Kidney (tissue), 14 donors: Measurements from ENCODE around the gene METTL24. TPM values are rescaled to one million over a fixed set of nuclear protein-coding genes. Genes with fewer than 3 reads are reported as not detected.

ENCODE experiments used
- DNase-seq, 5 donors: peaks; one replicate each; pipeline ENCODE4 v3.0.0-alpha.2; 2013 to 2020
- FAIRE-seq: peaks from 2 replicates; lab custom pipeline; 2012; peaks lifted over from hg19 to GRCh38; lab: Jason Lieb, UNC
- H3K27ac ChIP-seq, 2 donors: one replicate each; pipeline ENCODE4 v1.7.0; 2013; ENCODE audit warnings: low read depth in 2 of 2, low read length in 2 of 2, inconsistent platforms in 1 of 2
- H3K27me3 ChIP-seq: one replicate; pipeline ENCODE4 v1.7.1; 2013; ENCODE audit warnings: low read length, inconsistent platforms; ENCODE audit not compliant: control insufficient read depth, insufficient read depth
- H3K36me3 ChIP-seq, 3 donors: one replicate each; pipeline versions ENCODE4 v1.7.0 to v1.7.1; 2013; ENCODE audit warnings: low read length in 3 of 3, control low read depth in 1 of 3, inconsistent platforms in 1 of 3; ENCODE audit not compliant: insufficient read depth in 3 of 3, control insufficient read depth in 2 of 3
- H3K4me1 ChIP-seq, 3 donors: one replicate each; pipeline versions ENCODE4 v1.7.0 to v1.7.1; 2013; ENCODE audit warnings: low read length in 3 of 3, inconsistent platforms in 1 of 3, low read depth in 1 of 3; ENCODE audit not compliant: control insufficient read depth in 2 of 3, insufficient read depth in 2 of 3
- H3K4me3 ChIP-seq, 3 donors: one replicate each; pipeline versions ENCODE4 v1.7.0 to v1.8.1; 2013; ENCODE audit warnings: low read length in 3 of 3, control low read depth in 1 of 3, inconsistent platforms in 1 of 3
- H3K9ac ChIP-seq, 3 donors: one replicate each; pipeline versions ENCODE4 v1.7.0 to v1.7.1; 2013; ENCODE audit warnings: low read length in 3 of 3, control low read depth in 1 of 3, inconsistent platforms in 1 of 3
- H3K9me3 ChIP-seq, 3 donors: one replicate each; pipeline versions ENCODE4 v1.7.0 to v1.7.1; 2013; ENCODE audit warnings: low read length in 3 of 3, control low read depth in 1 of 3, inconsistent platforms in 1 of 3; ENCODE audit not compliant: control insufficient read depth in 2 of 3, insufficient read depth in 1 of 3
- CTCF ChIP-seq: IDR thresholded peaks from 3 replicates; pipeline ENCODE4 v1.5.1; 2012; ENCODE audit warnings: mild to moderate bottlenecking, moderate library complexity, borderline replicate concordance; ENCODE audit not compliant: insufficient read depth; ENCODE audit errors: extremely low read depth
- intact Hi-C: fragments of 100-400 bp; cut with DNase I; formaldehyde crosslinking; loops from one replicate; pipeline ENCODE4 v1.11.1; 2022
- polyA plus RNA-seq: library from polyadenylated mRNA; stranded (reverse); fragments of 350-450 nt; fragmentation: Illumina TruSeq; extraction: RNeasy Lipid Tissue Mini Kit (QIAGEN cat#74804); gene quantifications from one replicate; pipeline ENCODE4 v1.2.3, GENCODE V29; 2014; ENCODE audit warnings: low read depth, low replicate concordance; ENCODE audit not compliant: insufficient read depth
- total RNA-seq: library from RNA; stranded (reverse); fragmentation: NEBNext Ultra II Directional; extraction: Animal tissue kit (Norgen Biotek cat#: 25700); gene quantifications from one replicate; pipeline ENCODE4 v1.2.1, GENCODE V29; 2021
- donor health status: control.
- donor health status: control.
- donor health status: control.
- donor health status: control.
- donor health status: control.
- donor health status: DM: yes; HTN: yes; CAD: no.
- donor health status: Normal renal cell carcinoma (clear cell type).

The METTL24 gene
- total and polyA plus RNA-seq, 2 donors from 2014 or later, result 1.4 to 3.5 TPM

GRCh38 chr6:110327391-110327790 lies 30.8 kb downstream of the METTL24 start:
- no peaks in the 10 kb centered on the region for H3K36me3 ChIP-seq
- intact Hi-C loops, result no loop called here
- DNase-seq, result no peak
- FAIRE-seq, result no peak
- no peaks in the 10 kb centered on the region for H3K9me3 ChIP-seq
- TF ChIP-seq CTCF, result no peak
- H3K27me3 ChIP-seq, result no peaks in the 10 kb centered on the region
- peaks cover 5 to 25% (median 10%) of the 10 kb centered on the region in 3 donors for H3K4me1 ChIP-seq
- H3K9ac ChIP-seq, result no peak overlapping the region
- no peak overlapping the region for H3K27ac ChIP-seq
- H3K4me3 ChIP-seq, result no peak overlapping the region

- H3K36me3 ChIP-seq, result no peaks in the 10 kb centered on the region
- H3K27me3 ChIP-seq, result no peaks in the 10 kb centered on the region
- H3K9ac ChIP-seq, result no peak overlapping the region
- peaks cover 5 to 32% (median 9%) of the 10 kb centered on the region in 3 donors for H3K4me1 ChIP-seq
- H3K9me3 ChIP-seq, result no peaks in the 10 kb centered on the region
- intact Hi-C loops, result no loop called here
- no peak for FAIRE-seq
- no peak overlapping the region for H3K4me3 ChIP-seq
- no peak overlapping the region for H3K27ac ChIP-seq
- TF ChIP-seq CTCF, result no peak
- DNase-seq, result no peak
Observed at GRCh38 chr6:110326609-110327008, 31.5 kb downstream of the METTL24 start.

GRCh38 chr6:110326057-110326456 lies 32.1 kb downstream of the METTL24 start:
- Histone ChIP-seq H3K9ac (no peak overlapping the region), H3K36me3 (no peaks in the 10 kb centered on the region), H3K4me3 (no peak overlapping the region), H3K27me3 (no peaks in the 10 kb centered on the region), H3K27ac (no peak overlapping the region), H3K4me1 (peaks cover 5 to 32% (median 9%) of the 10 kb centered on the region in 3 donors), H3K9me3 (no peaks in the 10 kb centered on the region)
- intact Hi-C loops, result no loop called here
- TF ChIP-seq CTCF, result no peak
- DNase-seq (no peak), FAIRE-seq (no peak)

- no peak for FAIRE-seq
- no peak for TF ChIP-seq CTCF
- no peak overlapping the region for H3K27ac ChIP-seq
Observed at GRCh38 chr6:110325197-110325596, 33.0 kb downstream of the METTL24 start.

More at GRCh38 chr6:110325197-110325596, 33.0 kb downstream of the METTL24 start:
- no peak overlapping the region for H3K9ac ChIP-seq
- H3K27me3 ChIP-seq, result no peaks in the 10 kb centered on the region
- H3K4me3 ChIP-seq, result no peak overlapping the region
- intact Hi-C loops, result no loop called here
- peaks cover 5 to 30% (median 9%) of the 10 kb centered on the region in 3 donors for H3K4me1 ChIP-seq
- no peaks in the 10 kb centered on the region for H3K36me3 ChIP-seq
- H3K9me3 ChIP-seq, result no peaks in the 10 kb centered on the region
- peak in 3 of 5 donors; percentile 43 to 95 (median 78) for DNase-seq
